A172 (cell line): ENCODE measurements around the gene SRSF2. TPM values are rescaled to one million over a fixed set of nuclear protein-coding genes. Genes with fewer than 3 reads are reported as not detected.
"Not testable (repeated sequence)": the region's sequence is repeated elsewhere in the genome, so short reads cannot be mapped to it uniquely, and the experiment has no call there.

Source experiments
- DNase-seq: peaks from one replicate; pipeline ENCODE4 v3.0.0-alpha.2; 2015; ENCODE audit warnings: low spot score
- total RNA-seq: library from RNA; depleted of rRNA; stranded (reverse); fragments of >200 nt; shearing (Covaris generic); gene quantifications from 2 replicates; pipeline ENCODE4 v1.2.3, GENCODE V29; 2014; rRNA removed

The SRSF2 gene, protein sequence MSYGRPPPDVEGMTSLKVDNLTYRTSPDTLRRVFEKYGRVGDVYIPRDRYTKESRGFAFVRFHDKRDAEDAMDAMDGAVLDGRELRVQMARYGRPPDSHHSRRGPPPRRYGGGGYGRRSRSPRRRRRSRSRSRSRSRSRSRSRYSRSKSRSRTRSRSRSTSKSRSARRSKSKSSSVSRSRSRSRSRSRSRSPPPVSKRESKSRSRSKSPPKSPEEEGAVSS
- total RNA-seq = 334 and 420 TPM in 2 replicates

DNA sequence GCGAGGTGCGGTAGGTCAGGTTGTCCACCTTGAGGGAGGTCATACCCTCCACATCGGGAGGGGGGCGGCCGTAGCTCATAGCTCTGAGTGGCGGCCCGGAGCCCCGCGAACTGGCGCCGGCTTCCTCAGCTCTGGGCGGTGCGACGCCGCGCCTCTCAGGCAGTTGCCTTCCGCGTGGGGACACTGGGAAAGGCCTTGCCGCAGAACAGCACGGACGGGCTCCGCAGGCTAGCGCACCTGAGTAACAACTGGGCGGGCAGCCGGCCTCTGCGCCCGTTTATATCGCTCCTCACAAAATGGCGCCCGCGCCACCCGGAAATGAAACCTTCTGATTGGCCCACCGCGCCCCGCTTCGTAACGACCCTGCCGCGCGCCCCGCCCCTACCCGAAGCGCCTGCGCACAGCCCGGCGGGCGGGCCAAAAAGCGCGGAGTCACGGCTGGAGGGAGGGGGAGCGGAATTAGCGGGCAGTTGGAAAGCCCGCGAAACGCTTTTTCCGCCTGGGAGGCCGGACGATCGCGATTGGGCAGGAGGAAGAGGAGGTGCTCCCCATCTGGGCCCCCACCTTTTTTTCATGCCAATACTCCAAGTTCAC is at the start of gene SRSF2:
Gene SRSF2 (minus strand): TSS at position 250 of the 594 bp plus-strand sequence. CDS start 171 bp downstream, at position 79.
- DNase-seq = peak; percentile 99

- no peak for DNase-seq
Measured at GRCh38 chr17:76784926-76785325, 47.8 kb upstream of the SRSF2 start.

DNA sequence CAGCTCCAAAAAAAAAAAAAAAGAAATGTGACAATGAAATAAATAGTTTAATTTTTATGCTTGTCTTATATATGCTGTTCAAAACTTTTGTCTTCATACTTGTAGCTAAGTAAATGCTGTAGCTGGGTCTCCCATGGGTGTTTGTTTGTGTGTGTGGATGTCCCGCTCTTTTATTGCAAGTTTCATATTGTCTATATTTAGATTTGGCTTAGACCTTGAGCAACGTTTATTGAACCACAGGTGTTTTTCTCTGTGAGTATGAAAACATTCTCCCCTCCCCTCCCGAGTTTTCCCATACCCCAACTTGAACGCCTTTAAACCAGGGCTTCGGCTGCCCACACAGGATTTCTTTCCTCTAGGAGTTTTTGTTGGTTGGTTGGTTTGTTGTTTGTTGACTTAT is 46.0 kb upstream of the SRSF2 start:
- DNase-seq = no peak

GRCh38 chr17:76781056-76781982 is 44.2 kb upstream of the SRSF2 start:
- no peak for DNase-seq

DNA sequence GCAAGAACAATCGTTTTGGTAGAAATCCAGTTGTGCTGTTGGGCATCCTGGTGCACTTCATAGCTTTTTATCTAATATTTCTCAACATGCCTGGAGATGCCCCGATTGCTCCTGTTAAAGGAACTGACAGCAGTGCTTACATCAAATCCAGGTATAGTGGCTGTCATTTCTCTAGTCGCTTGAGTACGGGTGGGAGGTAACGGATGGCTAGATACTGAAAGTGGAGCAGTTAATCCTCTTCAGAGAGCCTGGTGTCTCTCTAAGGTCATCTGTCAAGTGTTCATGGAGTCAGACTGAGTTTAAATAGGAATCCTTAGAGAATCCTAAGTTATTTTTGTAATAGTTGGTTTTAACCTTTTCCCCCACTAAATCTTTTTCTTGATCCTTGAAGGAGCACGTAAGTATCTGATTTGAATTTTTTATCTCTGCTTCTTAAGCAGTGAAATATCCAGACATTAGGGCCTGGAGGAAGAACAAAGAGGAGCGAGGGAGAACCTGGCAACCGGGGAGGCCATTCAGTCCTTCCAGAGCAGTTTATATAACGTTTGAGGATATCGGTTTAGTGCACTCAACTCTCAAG is 38.0 kb upstream of the SRSF2 start:
- no peak for DNase-seq

DNA sequence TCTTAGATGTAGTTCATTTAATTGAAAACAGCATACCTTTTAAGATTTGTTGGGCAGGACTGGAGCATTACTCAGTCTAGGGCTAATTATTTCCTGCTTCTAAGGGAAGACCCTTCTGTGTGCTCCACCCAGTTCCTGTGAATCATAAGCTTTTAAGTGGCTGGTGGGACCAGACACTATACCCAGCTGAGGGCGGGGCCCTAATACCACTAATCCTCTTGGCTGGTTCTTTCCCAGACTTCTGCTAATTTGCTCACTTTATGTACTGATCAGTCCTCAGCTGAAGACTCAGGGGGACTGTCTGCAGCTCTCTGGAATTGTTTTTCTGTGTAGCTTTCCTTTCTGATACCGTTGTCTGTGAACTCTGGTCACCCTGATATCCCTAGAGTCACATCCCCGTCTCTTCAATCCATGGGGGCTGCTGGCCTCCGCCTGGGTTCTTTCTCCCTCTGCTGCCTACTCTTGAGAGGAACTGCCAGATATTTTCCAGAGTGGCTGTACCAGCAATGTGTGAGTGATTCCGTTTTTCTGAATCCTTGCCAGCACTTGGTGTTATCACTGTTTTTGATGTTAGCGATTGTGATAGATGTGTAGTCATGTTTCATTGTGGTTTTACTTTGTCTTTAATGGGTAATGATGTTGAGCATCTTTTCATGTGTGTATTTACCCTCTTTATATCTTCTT is 35.9 kb upstream of the SRSF2 start:
- peak; percentile 100 for DNase-seq

GRCh38 chr17:76758570-76758969 is 21.4 kb upstream of the SRSF2 start:
- no peak for DNase-seq

DNA sequence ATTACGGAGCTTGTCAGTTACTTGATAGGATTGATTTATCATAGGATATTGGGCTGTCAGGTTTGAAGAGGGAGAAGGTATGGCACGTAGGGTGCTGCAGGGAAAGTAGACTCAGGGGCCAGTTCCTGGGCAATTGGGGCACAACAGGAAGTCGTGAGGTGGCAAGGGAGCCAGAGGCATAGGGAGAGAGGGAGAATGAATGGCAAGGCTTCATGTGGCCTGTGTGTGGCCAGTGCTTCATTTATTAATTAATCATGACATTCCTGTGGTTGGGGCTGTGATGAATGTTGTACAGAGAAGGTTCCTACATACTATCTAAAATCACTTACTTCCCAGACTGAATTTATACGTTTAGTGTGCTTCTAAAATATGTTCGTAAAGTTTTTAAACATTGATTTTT is 20.1 kb upstream of the SRSF2 start:
- DNase-seq = no peak

DNA sequence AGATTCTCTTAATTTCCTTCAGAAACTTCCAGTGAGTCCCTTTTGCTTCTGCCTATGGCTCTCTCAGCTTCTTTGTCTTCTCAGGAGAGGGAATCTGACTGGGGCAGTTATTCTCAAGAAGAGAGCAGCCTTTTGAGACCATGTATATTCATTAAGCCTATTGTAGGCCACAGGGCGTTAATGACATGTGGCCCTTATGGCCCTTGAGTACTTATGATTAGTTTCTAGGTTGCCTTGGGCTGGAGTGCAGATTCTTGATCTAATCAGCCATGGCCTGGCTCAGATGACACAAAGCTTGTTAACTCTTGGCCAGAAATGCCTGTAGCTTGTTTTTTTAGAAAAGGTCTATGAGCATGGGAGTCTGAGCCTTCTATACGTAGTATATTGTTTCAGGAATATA is 18.2 kb upstream of the SRSF2 start:
- DNase-seq = no peak

DNA sequence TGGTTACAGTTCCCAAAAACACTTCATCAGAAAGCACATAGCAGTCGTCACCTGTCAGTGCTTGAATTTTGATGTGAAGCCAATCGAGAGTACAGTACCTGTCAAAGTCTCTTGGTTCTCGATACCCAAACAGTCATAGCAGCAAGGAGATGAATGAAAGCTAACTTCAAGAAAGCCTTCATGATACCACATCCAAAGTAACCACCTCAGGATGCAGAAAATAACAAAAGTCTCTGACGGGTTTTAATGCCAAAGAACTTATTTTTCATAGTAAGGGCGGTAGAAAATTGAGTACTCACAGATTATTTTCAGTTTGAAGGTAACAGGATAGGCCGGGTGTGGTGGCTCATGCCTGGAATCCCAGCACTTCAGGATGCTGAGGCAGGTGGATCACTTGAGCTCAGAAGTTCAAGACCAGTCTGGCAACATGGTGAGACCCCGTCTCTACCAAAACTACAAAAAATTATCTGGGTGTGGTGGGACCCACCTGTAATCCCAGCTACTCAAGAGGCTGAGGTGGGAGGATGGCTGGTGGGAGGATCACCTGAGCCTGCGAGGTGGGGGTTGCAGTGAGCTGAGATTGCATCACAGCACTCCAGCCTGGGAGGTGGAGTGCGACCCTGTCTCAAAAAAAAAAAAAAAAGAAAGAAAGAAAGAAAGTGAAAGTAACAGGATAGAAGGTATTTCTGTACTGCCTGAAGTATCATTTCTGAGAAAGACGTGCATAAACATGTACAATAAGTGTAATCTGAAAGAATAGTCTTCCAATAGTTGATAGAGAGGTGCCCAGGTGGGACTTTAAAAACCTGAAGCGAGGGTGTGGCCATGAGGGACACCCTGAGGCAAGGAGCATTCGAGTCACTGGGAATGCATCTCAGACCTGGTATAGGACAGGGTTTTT is 16.2 kb upstream of the SRSF2 start:
- DNase-seq = no peak

DNA sequence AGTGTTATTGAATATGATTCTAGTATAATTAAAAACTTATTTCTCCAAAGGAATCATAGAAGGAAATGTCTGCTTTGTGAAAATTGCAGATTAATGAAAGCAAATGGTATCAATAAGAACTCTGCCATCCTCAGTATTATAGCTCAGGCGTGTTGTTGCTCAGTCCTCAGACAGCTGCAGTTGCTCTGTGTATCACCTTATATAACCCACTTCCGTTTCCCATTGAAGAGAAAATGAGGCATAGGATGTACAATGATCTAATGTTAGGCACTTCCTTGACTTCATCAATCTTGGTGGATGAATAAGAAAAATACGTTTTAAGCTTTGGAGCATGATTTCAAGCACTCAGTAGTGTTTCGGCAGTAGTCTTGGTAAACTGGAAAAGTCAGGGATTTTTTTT is 14.9 kb upstream of the SRSF2 start:
- DNase-seq = no peak

DNA sequence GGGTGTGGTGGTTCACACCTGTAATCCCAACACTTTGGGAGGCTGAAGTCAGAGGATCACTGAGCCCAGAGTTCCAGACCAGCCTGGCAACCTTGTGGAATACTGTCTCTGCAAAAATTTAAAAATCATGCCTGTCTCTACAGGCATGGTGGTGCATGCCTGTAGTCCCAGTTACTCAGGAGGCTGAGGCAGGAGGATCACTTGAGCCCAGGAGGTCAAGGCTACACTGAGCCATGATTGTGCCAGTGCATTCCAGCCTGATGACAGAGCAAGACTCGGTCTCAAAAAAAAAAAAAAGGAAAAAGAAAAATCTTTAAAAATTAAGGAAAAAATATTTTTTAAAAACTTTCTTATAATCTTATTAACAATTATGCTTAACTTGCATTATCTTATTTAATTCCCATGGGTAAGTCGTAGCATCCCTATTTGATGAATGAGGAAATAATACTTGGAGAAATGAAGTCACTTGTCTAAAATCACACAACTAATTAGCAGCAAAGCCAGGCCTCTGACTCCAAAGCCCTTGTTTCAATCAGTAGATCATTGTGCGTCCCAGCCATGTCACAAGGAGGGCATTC is 14.4 kb upstream of the SRSF2 start:
- DNase-seq = no peak

- no peak for DNase-seq
Measured at GRCh38 chr17:76748657-76749056, 11.5 kb upstream of the SRSF2 start.

- no peak for DNase-seq
Measured at GRCh38 chr17:76747716-76748363, 10.7 kb upstream of the SRSF2 start.

GRCh38 chr17:76745785-76746184 is 8.7 kb upstream of the SRSF2 start:
- not testable (repeated sequence) for DNase-seq

GRCh38 chr17:76744747-76745146 is 7.6 kb upstream of the SRSF2 start:
- no peak for DNase-seq

DNA sequence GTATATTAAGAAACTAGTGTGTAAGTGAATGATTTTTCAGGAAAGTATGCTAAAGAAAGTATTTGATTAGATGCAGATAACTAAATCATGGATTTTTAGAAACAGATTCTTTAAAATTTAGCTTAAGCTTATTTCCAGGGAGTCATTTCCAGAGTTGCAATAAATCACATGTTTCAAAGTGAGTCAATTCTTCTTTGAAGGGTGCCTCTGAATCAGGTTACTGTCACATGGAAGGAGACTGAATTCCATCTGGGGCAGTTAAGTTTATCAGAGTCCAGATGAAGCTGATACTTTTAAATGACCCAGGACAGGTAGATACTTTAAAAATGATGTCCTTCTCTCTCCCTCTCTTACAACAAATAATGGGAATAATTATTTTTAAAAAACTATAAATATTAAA is 5.8 kb upstream of the SRSF2 start:
- DNase-seq = peak; percentile 46

DNA sequence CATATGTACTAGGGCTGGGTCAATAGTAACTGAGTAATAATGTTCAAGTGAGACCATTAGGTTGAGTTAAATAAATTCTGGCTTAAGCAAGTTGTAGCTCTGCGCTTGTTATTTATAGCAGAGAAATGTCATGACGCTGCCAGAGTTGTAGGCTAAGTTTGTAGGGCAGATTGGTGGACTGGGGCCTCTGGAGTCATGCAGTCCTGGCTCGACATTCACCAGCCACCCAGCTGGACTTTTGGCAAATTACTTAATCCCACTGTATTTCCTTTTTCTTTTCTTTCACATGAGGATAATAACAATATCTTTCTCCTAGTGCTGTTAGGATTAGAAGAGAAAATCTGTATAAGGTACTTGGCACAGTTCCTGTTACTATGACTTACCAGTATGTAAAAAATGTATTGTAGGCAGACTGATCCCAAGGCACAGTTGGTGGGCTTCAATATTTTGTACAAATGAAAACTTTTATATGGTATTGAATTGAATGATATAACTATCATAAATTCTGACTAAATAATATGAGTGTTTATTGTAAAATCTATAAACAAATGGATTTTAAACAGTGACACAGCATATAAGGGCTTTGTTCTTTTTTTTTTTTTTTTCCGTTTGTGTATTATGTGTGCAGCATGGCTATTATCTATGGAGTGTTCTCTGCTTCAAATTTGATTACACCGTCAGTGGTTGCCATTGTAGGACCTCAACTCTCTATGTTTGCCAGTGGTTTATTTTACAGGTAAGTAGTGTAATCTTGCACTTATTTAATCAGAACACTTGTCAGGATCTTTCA is 3.4 kb upstream of the SRSF2 start:
- no peak for DNase-seq

DNA sequence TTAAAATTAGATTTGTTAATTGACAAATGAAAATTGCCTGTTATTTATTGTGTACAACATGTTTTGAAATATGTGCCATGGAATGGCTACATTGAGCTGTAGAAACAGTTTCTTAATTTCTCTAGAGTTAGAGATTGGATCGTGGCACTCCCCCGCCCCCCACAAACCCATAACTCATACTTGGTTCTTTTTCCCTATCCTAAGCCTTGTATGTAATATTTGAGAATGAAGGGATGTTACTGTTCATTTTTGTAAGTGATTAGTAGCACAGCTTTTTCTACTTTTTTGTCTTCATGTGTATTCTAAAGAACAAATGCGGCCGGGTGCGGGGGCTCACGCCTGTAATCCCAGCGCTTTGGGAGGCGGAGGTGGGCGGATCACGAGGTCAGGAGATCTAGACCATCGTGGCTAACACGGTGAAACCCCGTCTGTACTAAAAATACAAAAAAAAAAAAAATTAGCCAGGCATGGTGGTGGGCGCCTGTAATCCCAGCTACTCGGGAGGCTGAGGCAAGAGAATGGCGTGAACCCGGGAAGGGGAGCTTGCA is 2.5 kb upstream of the SRSF2 start:
- DNase-seq = not testable (repeated sequence)
